GM23248 (cell line): ENCODE measurements around the gene TIPARP.

Source experiments
- EZH2 ChIP-seq: fragments of 200-600 bp; sonication (generic); IDR thresholded peaks from 2 replicates; pipeline ENCODE4 v1.6.1; 2018; ENCODE audit warnings: antibody characterized with exemption, mild to moderate bottlenecking; ENCODE audit not compliant: insufficient read depth, poor library complexity, severe bottlenecking
- EZH2phosphoT487 ChIP-seq: fragments of 200-600 bp; sonication (generic); IDR thresholded peaks from 2 replicates; pipeline ENCODE4 v1.6.1; 2018; ENCODE audit warnings: antibody characterized with exemption, moderate library complexity, mild to moderate bottlenecking, low read depth; ENCODE audit not compliant: insufficient read depth

GRCh38 chr3:156705761-156706616 lies 31.6 kb downstream of the TIPARP start:
- TF ChIP-seq EZH2 = no peak
- no peak for TF ChIP-seq EZH2phosphoT487
